ENCODE data around the gene CNTNAP2. TPM values are rescaled to one million over a fixed set of nuclear protein-coding genes. Genes with fewer than 3 reads are reported as not detected.

Gene CNTNAP2
- total and polyA plus RNA-seq, 2 of the 13 experiments (the other 11 are each of a cell fraction or from before 2014, with no cell fraction given): 0.40 to 0.42 TPM

DNA sequence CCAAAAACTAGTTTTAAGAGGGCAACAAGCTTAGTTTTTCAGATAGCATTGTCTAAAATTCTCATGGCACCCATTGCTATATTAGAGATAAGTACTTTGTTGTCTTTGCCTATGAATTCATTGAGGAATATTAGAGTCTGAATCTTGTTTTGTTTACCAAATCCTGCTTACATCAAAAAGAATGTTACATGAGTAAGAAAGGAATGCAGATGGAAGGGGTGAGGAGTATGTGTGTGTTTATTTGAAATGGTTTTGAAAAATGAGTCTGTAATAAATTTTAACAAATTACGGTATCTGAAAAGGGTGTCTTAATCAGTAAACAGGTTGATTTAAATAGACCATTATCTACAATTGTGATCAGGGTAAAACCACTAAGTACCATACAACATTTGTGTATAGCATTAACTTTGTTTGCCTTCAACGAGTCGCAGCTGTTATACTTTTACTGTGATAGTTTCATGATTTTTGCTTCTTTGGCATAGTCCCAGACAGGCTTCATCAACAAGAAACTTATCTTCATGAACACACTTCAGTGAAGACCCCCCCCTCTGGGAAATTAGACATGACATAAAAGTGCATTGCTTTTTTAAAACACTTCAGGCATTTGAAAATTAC lies 1290.0 kb downstream of the CNTNAP2 start (continued):
- TF ChIP-seq, protein P1, sequence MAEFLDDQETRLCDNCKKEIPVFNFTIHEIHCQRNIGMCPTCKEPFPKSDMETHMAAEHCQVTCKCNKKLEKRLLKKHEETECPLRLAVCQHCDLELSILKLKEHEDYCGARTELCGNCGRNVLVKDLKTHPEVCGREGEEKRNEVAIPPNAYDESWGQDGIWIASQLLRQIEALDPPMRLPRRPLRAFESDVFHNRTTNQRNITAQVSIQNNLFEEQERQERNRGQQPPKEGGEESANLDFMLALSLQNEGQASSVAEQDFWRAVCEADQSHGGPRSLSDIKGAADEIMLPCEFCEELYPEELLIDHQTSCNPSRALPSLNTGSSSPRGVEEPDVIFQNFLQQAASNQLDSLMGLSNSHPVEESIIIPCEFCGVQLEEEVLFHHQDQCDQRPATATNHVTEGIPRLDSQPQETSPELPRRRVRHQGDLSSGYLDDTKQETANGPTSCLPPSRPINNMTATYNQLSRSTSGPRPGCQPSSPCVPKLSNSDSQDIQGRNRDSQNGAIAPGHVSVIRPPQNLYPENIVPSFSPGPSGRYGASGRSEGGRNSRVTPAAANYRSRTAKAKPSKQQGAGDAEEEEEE (CRISPR knock-in tag; IDR thresholded peaks at IDR 0.05; ENCODE audit: borderline replicate concordance): no peak
- TF ChIP-seq YEATS4 (CRISPR knock-in tag; IDR thresholded peaks at IDR 0.05; ENCODE audit: borderline replicate concordance) (no peak), ZNF256 (CRISPR knock-in tag; conservative IDR thresholded peaks at IDR 0.05) (no peak), SRSF9 (IDR thresholded peaks at IDR 0.05; ENCODE audit: borderline replicate concordance, insufficient read depth, low read depth, low read length, poor library complexity, severe bottlenecking) (no peak), ARNT2 (CRISPR knock-in tag; IDR thresholded peaks at IDR 0.05; ENCODE audit: low read depth) (no peak)
- TF ChIP-seq, protein P2, sequence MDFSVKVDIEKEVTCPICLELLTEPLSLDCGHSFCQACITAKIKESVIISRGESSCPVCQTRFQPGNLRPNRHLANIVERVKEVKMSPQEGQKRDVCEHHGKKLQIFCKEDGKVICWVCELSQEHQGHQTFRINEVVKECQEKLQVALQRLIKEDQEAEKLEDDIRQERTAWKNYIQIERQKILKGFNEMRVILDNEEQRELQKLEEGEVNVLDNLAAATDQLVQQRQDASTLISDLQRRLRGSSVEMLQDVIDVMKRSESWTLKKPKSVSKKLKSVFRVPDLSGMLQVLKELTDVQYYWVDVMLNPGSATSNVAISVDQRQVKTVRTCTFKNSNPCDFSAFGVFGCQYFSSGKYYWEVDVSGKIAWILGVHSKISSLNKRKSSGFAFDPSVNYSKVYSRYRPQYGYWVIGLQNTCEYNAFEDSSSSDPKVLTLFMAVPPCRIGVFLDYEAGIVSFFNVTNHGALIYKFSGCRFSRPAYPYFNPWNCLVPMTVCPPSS (IDR thresholded peaks at IDR 0.05): no peak
- TF ChIP-seq, protein P3, sequence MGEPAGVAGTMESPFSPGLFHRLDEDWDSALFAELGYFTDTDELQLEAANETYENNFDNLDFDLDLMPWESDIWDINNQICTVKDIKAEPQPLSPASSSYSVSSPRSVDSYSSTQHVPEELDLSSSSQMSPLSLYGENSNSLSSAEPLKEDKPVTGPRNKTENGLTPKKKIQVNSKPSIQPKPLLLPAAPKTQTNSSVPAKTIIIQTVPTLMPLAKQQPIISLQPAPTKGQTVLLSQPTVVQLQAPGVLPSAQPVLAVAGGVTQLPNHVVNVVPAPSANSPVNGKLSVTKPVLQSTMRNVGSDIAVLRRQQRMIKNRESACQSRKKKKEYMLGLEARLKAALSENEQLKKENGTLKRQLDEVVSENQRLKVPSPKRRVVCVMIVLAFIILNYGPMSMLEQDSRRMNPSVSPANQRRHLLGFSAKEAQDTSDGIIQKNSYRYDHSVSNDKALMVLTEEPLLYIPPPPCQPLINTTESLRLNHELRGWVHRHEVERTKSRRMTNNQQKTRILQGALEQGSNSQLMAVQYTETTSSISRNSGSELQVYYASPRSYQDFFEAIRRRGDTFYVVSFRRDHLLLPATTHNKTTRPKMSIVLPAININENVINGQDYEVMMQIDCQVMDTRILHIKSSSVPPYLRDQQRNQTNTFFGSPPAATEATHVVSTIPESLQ (CRISPR knock-in tag; conservative IDR thresholded peaks at IDR 0.05): no peak
- TF ChIP-seq, protein P4, sequence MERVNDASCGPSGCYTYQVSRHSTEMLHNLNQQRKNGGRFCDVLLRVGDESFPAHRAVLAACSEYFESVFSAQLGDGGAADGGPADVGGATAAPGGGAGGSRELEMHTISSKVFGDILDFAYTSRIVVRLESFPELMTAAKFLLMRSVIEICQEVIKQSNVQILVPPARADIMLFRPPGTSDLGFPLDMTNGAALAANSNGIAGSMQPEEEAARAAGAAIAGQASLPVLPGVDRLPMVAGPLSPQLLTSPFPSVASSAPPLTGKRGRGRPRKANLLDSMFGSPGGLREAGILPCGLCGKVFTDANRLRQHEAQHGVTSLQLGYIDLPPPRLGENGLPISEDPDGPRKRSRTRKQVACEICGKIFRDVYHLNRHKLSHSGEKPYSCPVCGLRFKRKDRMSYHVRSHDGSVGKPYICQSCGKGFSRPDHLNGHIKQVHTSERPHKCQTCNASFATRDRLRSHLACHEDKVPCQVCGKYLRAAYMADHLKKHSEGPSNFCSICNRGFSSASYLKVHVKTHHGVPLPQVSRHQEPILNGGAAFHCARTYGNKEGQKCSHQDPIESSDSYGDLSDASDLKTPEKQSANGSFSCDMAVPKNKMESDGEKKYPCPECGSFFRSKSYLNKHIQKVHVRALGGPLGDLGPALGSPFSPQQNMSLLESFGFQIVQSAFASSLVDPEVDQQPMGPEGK (CRISPR knock-in tag; IDR thresholded peaks at IDR 0.05): no peak
